GM21825 (cell line): ENCODE results near the gene MRPL1.
"Not testable (repeated sequence)": the region's sequence is repeated elsewhere in the genome, so short reads cannot be mapped to it uniquely, and the experiment has no call there.

ENCODE experiments used
- ATAC-seq: cut with Tn5 transposase; IDR thresholded peaks from one replicate; pipeline ENCODE4 v1.9.1; 2021; ENCODE audit warnings: mild to moderate bottlenecking, moderate library complexity; ENCODE audit not compliant: unreplicated experiment

The MRPL1 gene

DNA sequence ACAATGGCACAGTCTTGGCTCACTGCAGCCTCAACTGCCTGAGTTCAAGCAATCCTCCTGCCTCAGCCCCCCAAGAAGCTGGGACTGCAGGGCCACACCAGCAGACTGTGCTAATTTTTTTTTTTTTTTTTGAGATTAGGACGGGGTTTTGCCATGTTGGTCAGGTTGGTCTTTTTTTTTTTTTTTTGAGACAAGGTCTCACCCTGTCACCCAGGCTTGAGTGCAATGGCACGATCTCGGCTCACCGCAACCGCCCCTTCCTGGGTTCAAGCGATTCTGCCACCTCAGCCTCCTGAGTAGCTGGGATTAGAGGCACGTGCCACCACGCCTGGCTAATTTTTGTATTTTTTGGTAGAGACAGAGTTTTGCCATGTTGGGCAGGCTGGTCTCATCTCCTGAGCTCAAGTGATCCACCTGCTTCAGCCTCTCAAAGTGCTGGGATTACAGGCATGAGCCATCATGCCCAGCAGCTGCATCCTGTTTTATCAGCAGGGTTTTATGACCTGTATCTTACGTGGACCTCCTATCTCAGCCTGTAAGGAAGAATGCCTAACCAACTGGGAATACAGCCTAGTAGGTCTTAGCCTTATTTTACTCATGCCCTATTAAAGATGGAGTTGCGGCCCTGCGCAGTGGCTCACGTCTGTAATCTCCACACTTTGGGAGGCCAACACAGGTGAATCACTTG is 13.2 kb upstream of the MRPL1 start:
- no peak for ATAC-seq

- ATAC-seq, result peak; percentile 89
Observed at GRCh38 chr4:77852892-77853495, 9.6 kb upstream of the MRPL1 start.

DNA sequence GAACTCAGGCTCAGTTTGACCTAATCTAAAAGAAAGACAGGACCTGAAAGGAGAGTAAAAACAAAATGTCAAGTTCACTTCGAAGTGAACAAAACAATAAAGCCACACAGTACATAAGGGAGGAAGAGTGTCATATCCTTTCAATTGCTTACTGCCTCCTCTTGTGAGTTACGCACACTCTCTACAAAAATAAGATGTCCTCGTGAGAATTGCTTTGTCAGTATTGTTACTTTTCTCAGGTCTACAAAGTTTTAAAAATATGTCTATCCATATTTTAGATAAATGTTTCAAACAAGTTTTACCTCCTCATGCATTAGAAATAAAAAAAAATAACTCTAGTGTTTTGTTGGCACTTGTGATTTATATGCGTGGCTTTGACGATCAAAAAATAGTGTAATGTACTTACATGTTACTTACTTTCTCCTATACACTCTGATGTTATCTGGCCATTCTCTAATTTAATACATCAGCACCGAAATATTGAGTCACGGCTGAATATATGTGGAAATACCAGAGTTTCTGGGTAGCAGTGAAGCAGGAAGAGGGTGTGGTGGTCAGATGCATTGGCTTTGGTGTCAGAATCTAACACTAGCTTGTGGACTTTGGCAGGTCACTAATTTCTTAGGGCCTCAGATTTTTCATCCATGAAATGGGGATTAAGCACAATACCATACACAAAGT is 8.1 kb upstream of the MRPL1 start:
- no peak for ATAC-seq

DNA sequence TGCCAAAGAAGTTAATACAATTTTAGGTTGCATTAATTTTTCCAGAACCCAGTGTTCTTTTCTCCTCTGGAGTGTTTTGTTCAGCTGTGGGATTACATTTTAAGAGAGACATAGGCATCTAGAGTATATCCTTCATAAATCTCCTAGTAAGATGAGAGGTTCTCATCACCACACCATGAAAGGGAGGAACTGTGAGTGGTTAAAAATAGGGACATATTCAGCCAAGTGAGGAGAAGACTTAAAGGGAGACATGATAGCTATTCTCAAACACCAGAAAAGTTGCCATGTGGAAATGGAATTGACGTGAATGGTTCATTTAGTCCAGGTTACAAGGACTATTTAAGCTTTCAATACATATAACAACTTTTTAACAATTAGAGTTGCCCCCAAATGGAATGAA is 6.5 kb upstream of the MRPL1 start:
- no peak for ATAC-seq

DNA sequence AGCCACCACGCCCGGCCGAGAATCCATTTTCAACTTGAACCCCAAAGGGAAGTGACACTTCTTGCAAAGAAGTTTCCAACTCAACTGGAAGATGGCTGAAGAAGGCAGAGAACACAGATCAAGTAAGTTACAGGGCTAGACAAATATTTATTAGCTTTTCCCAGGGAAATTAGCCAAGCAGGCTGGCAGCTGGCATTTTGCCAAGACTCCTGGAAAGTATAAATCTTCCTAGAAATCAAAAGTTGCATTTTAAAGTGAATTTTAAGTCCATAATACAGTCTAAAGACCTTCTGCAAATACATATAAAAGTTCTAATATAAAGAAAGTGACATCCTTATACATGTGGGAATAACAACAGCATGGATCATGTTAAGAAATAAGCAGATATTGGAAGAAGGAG is 3.4 kb upstream of the MRPL1 start:
- no peak for ATAC-seq

DNA sequence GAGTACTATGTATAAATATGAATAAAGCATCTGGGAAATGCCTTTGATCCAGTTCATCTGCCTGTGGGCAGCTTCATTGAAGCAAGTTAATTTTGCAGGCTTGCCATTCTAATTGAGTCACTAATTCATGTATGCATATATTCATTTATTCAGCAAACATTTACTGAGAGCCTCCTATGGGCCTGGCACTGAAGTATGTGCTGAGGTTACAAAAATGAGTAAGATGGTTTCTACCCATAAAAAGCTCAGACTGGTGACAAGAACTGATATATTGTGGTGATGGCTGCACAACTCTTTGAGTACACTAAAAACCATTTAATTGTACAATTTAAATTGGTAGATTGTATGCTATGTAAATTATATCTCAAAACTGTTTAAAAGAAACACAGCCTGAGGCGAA is 1.1 kb upstream of the MRPL1 start:
- no peak for ATAC-seq

GRCh38 chr4:77863341-77863740 is 711 bp downstream of the MRPL1 start:
- ATAC-seq, result not testable (repeated sequence)

GRCh38 chr4:77865259-77865658 is 2.6 kb downstream of the MRPL1 start:
- no peak for ATAC-seq

DNA sequence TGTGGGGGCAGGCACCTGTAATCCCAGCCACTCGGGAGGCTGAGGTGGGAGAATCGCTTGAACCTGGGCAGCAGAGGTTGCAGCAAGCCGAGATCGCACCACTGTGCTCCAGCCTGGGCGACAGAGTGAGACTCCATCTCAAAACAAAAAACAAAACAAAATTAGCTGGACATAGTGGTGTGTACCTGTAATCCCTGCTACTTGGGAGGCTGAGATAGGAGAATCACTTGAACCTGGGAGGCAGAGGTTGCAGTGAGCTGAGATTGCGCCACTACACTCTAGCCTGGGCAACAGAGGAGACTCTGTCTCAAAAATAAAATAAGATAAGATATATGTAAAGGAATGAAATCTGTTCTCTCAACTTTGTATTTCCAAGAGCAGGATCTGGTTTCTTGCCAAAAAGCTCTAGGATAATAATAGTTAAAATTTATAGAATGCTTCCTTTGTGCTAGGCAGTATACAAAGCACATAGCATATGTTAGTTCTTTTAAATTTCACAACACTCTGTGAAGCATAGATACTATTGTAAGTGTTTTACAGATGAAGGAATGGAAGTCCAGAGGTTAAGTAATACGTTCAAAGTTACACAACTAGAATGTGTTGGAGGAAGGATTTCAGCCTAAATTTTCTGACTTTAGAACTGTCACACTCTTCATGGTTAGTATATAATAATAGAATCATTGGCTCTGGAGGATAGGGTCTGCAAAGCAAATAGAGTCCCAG is 10.3 kb downstream of the MRPL1 start:
- ATAC-seq, result no peak

GRCh38 chr4:77877167-77877566 is 14.5 kb downstream of the MRPL1 start:
- ATAC-seq, result no peak

DNA sequence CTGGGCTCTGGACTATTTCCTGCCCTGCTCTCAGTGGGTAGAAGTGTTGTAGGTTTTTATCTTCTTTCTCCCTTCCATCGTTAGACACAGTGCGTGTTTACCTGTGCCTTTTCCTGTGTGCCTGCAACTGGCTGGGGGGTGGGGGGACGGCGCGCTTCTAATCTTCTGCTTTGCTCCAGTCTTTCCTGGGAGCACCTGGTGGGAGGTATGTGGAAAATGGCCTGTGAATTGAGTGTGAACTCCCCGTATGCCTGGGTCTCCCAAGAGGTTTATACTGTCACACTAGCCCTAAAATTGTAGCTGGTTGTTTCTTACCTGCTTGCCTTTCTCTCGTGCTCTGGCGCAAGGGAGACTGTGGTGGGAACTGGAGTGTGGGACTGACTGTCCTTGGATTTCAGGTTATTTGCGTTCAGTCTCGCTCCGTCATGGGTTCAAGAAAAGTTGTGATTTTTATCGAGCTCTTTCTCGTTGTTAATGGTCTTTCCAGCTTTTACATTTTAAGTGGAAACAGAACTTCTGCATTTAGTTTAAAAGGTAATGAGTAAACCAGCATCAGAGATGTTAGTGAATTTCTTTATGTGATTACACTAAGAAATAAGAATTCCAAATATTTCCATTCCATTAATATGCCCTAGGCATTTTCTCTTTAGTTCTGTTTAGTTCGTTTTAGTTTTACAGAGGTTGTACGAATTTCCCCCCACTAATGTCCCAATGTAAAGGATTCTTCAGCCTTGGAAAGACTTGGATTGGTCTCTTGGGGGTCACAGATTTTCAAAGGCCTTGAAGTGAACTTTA is 15.3 kb downstream of the MRPL1 start:
- no peak for ATAC-seq

DNA sequence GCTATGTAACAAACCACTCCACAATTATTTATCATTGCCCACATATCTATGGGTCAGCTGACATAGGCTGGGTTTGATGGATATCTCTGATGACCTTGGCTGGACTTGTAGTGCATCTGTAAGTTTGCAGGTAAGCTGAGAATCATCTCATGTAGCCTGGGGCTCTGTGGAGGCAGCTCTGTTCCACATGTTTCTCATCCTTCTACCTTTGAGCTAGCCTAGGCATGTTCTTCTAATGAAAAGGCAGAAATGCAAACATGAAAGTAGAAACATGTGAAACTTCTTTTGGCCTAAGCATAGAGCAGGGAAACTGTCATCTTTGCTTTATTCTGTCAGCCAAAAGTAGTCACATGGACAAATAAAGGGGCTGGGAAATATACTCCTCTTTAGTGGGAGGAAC is 18.2 kb downstream of the MRPL1 start:
- ATAC-seq, result no peak

DNA sequence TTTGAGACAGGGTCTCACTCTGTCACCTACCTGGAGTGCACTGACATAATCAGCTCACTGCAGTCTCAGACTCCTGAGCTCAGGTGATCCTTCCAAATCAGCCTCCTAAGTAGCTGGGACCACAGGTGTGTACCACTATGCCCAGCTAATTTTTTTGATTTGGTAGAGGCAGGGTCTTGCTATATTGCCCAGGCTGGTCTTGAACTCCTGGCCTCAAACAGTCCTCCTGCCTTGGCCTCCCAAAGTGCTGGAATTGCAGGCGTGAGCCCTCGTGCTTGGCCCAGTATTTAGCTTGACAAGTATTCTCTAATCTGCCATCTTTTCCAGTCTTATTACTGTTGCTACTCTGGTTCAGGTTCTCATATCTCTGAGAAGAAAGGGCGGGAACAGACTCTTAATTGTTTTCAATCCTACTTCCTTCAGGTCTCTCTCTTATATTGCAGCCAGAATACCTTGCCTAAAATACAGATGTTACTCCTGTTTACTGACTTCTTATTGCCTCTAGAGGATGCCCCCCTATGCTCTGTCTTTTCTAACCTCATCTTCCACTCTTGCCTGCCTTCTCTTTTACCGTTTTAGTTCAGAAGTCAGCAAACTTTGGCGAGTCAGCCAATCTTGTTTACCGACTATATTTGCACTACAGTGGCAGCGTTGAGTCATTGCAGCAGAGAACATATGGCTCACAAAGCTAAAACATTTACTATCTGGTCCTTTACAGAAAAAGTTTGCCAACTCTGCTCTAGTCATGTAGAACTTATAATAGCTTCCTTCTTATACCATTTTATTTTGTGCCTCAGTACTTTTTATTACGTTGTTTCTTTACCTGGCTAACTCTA is 19.0 kb downstream of the MRPL1 start:
- no peak for ATAC-seq

- ATAC-seq, result no peak
Observed at GRCh38 chr4:77893451-77893850, 30.8 kb downstream of the MRPL1 start.

DNA sequence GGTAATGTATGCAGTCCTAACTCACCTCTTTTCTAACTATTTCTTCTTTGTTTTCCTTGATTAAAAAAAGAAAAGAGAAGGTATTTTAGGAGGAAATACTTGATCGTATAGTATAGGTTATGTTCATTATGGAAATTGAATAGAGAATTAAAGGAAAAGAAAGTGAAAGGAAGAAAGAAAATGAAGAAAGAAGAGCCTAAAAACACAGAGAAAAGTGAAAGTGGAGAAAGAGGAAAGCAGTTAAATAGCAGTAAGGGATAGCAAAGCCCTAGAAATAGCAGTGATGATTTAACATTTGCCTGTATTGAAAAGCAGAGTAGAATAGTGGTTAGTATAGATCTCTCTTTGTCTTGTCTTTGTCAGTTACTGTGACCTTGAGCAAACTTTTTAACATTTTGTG is 37.0 kb downstream of the MRPL1 start:
- no peak for ATAC-seq

- no peak for ATAC-seq
Observed at GRCh38 chr4:77903186-77903585, 40.6 kb downstream of the MRPL1 start.

- ATAC-seq, result no peak
Observed at GRCh38 chr4:77905651-77906263, 43.1 kb downstream of the MRPL1 start.

DNA sequence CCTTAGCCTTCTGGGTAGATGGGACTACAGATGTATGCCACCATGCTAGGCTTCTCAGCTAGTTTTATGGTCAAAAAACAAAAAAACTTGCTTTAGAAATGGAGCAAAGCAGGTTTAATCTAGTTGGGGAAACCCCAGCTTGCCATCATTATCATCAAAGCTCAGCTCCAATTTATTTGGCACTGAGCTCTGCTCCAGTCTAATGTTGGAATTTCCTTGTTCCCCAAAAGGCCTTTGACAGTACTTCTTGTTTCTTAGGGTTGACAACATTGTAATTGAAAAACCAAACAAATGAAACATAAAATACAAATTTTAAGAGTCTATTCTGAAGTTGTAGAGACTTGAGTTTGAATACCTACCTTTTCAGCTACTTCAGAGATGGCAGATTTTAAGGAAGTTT is 48.0 kb downstream of the MRPL1 start:
- no peak for ATAC-seq

- ATAC-seq, result no peak
Observed at GRCh38 chr4:77911091-77911490, 48.5 kb downstream of the MRPL1 start.
